ENCODE results near the gene EXD3. TPM values are rescaled to one million over a fixed set of nuclear protein-coding genes. Genes with fewer than 3 reads are reported as not detected.

The EXD3 gene
- total RNA-seq, 2 experiments from 2014 or later: 17.9 to 18.1 TPM

DNA sequence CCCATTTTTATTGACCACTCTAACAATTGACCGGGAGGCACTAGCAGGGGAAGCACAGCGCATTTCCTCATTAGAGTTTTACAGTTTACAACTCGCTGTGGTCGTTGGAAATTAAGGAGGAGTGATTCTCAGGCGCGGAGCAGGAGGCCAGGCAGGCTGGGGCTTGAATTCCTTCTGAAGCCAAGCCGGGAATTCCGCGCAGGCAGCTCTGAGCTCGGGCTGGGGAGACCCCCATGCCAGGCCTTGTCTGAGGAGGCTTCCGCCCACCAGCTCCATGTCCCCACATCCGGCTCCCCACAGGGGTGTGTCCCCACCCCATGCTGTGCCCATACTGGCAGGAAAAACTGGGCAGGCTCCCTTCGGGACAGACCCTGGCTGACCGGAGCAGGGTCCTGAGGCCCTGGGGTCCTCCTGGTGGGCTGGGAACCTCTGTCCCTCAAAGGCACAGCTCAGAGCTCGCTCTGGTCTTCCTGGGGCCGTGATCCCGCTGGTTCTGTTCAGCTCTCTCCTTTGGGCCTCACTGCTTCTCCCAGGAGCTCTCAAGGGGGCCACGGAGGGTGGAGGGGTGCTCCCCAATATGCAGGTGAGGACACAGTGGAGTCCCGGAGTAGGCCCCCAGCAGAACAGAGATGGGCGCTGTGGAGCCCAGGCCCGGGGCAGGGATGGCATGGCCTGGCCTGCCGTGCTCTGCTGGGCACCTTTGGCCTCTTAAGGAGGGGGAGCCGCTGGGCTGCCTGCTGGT lies 119.6 kb downstream of the EXD3 start:
- Mint-ChIP-seq H3K36me3 (ENCODE audit: low read depth) (no peaks in the 10 kb centered on the region), H3K4me1 (peaks cover 19% of the 10 kb centered on the region), H3K4me3 (peak overlapping the region; percentile 24), H3K27me3 (peaks cover 22% of the 10 kb centered on the region), H3K9me3 (no peaks in the 10 kb centered on the region), H3K27ac (no peak overlapping the region)
- ChIA-PET CTCF (no interaction called here), POLR2A (no interaction called here)
- DNase-seq: no peak

DNA sequence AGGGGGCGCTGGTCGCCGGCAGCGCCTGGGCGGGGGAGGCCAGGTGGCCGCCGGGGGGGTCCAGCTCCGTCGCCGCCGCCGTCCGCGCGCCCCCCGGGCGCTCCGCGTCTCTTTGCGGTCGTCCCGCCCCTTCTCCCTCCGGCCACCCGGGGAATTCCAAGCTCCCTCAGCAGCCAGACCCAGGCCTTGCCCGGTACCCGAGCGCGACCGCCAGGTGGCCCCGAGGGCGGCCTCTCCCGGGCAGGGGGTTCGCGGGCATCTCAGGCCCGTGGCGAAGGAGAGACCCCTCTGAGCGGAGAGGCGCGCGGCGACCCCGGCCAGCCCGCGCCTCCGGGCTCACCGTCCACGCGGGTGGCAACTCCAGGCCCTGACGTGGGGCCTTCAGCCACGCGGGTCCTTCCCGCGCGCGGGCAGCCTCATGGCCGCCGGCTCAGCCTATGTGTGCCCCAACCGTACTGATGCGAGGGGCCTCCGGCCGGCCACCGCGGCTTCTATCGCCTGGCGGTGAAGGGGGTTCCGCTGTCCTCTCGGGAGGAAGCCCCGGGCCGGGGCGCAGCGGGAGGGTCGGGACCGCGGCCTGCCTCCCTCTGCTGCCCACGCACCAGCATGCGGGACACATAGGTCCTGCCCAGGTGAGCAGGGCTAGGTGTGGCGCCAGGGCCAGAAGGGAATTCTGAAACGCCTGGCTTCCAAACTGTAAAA lies 120.4 kb downstream of the EXD3 start:
- POLR2A ChIA-PET: interaction anchor here (0.9 to 1.9 kb wide), 5 partner anchors 10 to 160 kb away, joined by 3 to 10 read pairs (median 5); partner anchors contain the start of genes EXD3, NOXA1 and TUBB4B
- Mint-ChIP-seq H3K4me3 (no peak overlapping the region), H3K36me3 (ENCODE audit: low read depth) (no peaks in the 10 kb centered on the region), H3K27me3 (peaks cover 27% of the 10 kb centered on the region), H3K9me3 (no peaks in the 10 kb centered on the region), H3K4me1 (peaks cover 19% of the 10 kb centered on the region), H3K27ac (no peak overlapping the region)
- CTCF ChIA-PET: interaction anchor here (1.3 to 1.9 kb wide), 5 partner anchors 20 to 160 kb away, joined by 3 to 5 read pairs (median 4); partner anchors contain the start of genes EXD3, NOXA1 and TOR4A
- DNase-seq: no peak

DNA sequence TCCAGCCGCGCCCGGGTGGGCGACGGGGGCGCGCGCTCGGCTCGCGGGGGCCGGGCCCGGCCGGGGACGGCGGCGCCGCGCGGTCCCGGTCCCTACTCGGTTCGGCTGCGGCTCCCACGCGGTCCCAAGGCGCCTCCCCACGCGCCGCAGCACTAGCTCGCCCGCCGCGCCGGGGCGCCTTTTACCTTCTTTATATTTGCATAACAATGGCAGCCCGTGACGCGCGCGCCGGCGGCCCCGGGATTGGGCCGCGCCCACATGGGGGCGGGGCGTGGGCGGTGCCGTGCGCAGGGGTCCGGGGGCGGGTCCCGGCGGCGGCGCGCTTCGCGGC lies 120.9 kb downstream of the EXD3 start, which contains the start of gene NRARP:
Gene NRARP (minus strand): TSS at position 154 of the 331 bp plus-strand sequence. CDS start 343 bp downstream, outside the sequence.
- Mint-ChIP-seq H3K4me3 (peak within 1 kb of the TSS; percentile 48), H3K36me3 (ENCODE audit: low read depth) (no peaks in the 10 kb centered on the region), H3K9me3 (no peaks in the 10 kb centered on the region), H3K27me3 (peaks cover 32% of the 10 kb centered on the region), H3K27ac (no peak within 1 kb of the TSS), H3K4me1 (peaks cover 19% of the 10 kb centered on the region)
- DNase-seq: peak; percentile 90
- CTCF ChIA-PET: interaction anchor here (0.6 to 1.9 kb wide), 9 partner anchors 8 to 169 kb away, joined by 3 to 5 read pairs (median 4); partner anchors contain the start of genes EXD3, NOXA1 and TOR4A
- POLR2A ChIA-PET: interaction anchor here (0.9 to 1.9 kb wide), 6 partner anchors 11 to 161 kb away, joined by 3 to 10 read pairs (median 4); partner anchors contain the start of genes EXD3, NOXA1, NSMF and TUBB4B

DNA sequence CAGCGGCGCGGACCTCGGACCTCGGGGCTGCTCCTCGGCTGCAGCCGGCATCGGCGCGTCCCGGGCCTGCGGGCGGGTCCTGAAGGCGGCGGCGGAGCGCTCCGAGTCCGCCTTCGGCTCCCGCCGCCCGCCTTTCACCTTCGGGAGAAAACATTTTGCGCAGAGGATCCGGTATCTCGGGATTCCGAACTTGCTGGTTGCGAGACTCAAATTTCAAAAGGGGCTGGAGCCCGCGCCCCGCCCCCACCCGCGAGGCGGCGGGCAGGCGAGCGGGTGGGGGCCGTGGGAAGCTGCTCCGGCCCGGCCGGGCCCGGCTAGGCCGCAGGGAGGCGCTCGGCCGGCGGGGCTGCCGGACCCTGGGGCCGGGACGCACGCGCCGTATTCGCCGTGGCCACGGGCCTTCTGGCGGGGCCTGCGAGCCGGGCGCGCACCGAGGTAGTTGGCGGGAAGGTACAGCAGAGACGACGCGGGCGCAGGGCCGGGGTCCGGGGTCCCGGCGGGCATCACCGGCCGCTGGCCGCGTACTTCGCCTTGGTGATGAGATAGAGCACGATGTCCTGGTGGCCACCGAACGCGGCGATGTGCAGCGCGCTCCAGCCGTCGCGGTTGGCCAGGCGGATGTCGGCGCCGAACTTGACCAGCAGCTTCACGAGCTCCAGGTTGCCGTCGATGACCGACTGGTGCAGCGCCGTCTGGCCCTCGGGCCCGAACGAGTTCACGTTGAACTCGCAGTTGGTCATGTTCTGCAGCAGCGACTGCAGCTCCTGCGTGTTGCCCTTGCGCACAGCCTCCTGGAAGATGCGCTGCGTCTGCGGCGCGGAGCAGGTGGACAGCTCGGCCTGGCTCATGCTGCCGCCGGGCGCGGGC lies 121.6 kb downstream of the EXD3 start:
- DNase-seq: no peak
- Mint-ChIP-seq H3K9me3 (no peaks in the 10 kb centered on the region), H3K27ac (no peak overlapping the region), H3K4me3 (peak overlapping the region; percentile 61), H3K27me3 (peaks cover 39% of the 10 kb centered on the region), H3K36me3 (ENCODE audit: low read depth) (no peaks in the 10 kb centered on the region), H3K4me1 (peaks cover 22% of the 10 kb centered on the region)
- POLR2A ChIA-PET: interaction anchor here (1.0 to 1.9 kb wide), 5 partner anchors 12 to 161 kb away, joined by 3 to 10 read pairs (median 5); partner anchors contain the start of genes EXD3, NOXA1, NSMF and TUBB4B
- CTCF ChIA-PET: interaction anchor here (0.6 to 1.9 kb wide), 9 partner anchors 8 to 169 kb away, joined by 3 to 5 read pairs (median 4); partner anchors contain the start of genes EXD3, NOXA1 and TOR4A

DNA sequence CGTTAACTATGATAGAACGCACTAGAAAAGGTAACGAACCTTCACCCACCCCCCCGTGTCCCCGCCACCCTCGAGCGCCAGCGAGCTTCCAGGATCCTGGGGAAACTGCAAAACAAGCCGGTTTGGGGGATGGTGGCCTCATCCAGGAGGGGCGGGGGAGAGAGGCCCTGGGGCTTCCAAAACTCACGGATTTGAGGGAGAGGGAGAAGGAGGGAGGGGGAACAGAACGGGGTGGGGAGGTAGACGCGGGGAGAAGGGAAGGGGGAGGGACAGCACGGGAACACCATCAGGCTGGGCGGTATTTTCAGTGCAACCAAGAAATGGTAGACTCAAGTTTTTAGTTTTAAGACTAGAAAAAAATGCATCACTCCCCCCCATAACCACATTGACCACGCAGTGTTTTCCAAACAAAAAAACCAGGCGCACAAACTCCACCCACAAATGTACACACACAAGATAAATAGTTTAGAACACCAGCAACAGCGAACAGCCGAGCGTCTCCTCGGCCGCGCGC lies 122.3 kb downstream of the EXD3 start:
- DNase-seq: no peak
- no peaks in the 10 kb centered on the region for H3K9me3 Mint-ChIP-seq
- H3K4me3 Mint-ChIP-seq: peak overlapping the region; percentile 61
- H3K27ac Mint-ChIP-seq: no peak overlapping the region
- ChIA-PET POLR2A (no interaction called here), CTCF (no interaction called here)
- H3K4me1 Mint-ChIP-seq: peaks cover 18% of the 10 kb centered on the region
- H3K36me3 Mint-ChIP-seq (ENCODE audit: low read depth): no peaks in the 10 kb centered on the region
- peaks cover 40% of the 10 kb centered on the region for H3K27me3 Mint-ChIP-seq

DNA sequence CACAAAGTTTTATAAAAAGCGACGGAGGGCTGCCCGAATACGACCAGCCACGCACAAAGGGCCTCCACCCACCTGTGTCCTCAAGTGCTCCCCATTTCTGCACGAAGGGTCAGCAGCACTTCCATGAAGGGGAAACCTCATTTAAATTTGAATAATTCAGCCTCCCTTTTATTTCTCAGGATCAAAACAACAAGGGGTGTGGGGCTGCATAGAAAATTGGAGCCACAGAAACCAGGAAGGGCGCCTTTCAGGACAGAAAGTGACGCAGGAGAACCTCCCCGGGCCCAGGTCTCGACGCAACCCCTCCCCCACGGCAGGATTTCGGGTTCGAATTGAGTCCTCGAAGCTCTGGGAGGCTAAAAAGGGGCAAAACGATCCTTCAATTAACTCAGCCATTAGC lies 123.0 kb downstream of the EXD3 start:
- Mint-ChIP-seq H3K27ac (no peak overlapping the region), H3K4me1 (peaks cover 14% of the 10 kb centered on the region), H3K4me3 (no peak overlapping the region), H3K9me3 (no peaks in the 10 kb centered on the region), H3K27me3 (peaks cover 40% of the 10 kb centered on the region), H3K36me3 (ENCODE audit: low read depth) (no peaks in the 10 kb centered on the region)
- ChIA-PET CTCF (interaction anchor here (0.7 kb wide), 1 partner anchor 146 kb away, joined by 3 read pairs; no protein-coding TSS in a partner anchor), POLR2A (no interaction called here)
- DNase-seq: no peak

DNA sequence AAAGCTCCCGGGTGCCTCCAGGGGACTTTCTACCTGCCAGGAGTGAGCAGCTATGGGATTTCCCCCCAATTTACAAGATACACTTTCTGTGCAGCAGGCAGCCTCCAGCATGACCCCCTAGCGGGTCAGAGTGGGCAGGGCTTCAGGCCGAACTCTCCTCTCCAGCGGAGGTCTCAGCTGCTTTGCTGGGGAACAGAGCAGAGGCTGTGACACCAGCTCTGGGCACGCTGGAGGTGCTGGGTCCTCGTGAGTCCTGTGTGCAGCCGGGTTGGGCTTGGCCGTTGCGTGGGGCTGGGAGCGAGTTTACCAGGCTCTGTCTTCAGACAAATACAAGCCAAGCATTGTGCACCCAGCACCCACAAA lies 123.8 kb downstream of the EXD3 start:
- DNase-seq: no peak
- ChIA-PET CTCF (interaction anchor here (0.7 kb wide), 1 partner anchor 147 kb away, joined by 3 read pairs; no protein-coding TSS in a partner anchor), POLR2A (no interaction called here)
- H3K36me3 Mint-ChIP-seq (ENCODE audit: low read depth): no peaks in the 10 kb centered on the region
- H3K9me3 Mint-ChIP-seq: no peaks in the 10 kb centered on the region
- H3K27me3 Mint-ChIP-seq: peaks cover 44% of the 10 kb centered on the region
- H3K4me3 Mint-ChIP-seq: no peak overlapping the region
- peaks cover 16% of the 10 kb centered on the region for H3K4me1 Mint-ChIP-seq
- no peak overlapping the region for H3K27ac Mint-ChIP-seq

DNA sequence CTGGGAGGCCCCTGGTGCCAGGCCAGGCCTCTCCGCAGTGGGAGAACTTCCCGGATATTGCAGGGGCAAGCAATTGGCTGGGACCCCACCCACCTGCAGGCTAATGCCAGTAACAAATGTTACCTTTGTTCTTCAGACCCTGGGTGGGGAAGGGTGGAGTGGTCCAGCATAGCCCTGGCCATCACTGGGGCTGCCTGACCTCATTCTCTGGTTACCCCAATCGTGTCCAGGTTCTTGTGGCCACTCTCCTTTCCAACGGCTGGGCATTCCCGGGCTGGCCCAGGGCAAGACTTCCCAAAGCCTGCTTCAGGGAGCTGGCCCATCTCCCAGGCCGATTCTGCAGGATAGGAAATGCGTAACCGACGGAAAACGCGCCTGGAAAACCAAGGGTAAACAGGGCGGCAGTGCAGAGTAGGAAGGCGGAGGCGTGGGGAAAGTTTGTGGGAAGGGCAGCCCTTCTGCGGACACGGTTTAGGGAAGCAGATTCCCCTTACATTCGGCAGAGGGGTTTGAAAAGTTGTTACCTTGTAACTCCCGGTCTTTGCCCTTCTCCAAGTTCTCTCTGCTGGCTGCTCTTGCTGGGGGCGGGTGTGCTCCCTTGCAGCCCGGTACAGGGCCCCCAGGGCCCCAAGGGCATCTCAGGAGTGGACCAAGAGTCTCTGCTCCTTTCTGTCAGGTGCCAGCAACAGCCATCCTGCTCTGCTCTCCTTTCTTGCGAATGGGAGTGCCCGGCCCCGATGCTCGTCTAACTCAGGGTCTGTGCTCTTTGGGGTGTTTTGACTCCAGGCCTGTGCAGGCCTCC lies 124.4 kb downstream of the EXD3 start:
- ChIA-PET POLR2A (no interaction called here), CTCF (no interaction called here)
- Mint-ChIP-seq H3K27ac (no peak overlapping the region), H3K4me3 (no peak overlapping the region), H3K9me3 (no peaks in the 10 kb centered on the region), H3K36me3 (ENCODE audit: low read depth) (no peaks in the 10 kb centered on the region), H3K4me1 (peaks cover 16% of the 10 kb centered on the region), H3K27me3 (peaks cover 49% of the 10 kb centered on the region)
- no peak for DNase-seq

DNA sequence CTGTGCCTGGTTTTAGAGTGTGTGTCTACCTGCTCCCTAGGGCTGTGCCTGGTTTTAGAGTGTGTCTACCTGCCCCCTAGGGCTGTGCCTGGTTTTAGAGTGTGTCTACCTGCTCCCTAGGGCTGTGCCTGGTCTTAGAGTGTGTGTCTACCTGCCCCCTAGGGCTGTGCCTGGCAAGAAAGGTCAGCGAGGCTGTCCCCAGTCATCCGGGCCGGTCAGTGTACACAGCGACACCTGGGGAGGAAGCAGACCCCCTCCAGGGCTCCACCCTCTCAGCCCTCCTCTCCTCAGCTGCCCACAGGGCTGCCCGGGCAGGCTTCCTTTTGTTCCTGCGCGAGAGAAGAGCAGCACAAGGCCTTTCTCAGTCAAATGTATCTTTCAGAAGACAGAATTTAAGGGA lies 125.0 kb downstream of the EXD3 start:
- POLR2A ChIA-PET: no interaction called here
- no peak overlapping the region for H3K27ac Mint-ChIP-seq

DNA sequence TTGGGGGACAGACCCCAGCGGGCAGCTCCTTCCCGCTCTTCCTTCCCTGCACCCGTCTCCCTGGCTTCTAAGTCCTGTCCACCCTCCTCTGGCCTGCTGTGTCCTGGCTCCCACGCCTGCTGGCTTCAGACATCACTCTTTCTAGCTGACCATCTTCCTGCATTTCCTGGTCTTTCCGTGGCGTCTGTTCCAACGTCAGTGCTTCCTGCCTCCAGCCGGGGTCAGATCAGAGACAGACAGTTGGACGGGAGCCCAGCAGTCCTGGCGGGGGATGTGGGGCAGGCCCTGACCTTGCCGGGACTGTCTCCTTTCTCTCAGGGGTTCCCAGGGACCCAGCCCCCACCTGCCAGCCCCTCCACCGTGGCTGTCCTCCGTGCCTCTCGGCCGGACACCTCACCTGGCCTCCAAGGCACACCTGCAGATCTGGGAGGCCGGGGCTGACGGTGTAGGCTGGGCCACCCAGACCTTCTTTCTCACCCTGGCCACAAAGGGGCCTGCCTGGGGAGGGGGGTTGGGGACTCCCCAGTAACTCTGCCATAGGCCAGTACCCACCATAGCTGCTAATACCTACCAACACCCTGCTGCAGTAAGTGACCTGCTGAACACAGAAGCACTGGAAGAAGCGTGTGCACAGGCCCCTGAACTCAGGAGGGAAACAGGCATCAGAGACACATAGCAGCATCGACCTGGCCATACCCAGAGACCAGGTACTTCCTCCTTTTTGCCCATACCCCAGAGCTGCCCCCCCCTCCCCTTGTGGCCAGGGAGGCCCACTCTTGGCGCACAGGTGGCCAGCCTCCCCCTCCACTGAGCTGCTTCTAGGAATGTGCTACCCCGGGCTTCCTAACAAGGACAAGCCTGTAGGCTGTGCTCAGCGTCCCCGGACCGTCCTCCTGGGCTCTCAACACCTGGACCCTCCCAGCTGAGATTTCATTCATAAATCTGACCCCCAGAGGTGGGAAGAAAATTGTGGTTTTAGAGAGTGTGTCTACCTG lies 126.0 kb downstream of the EXD3 start:
- ChIA-PET POLR2A (interaction anchor here (0.7 kb wide), 1 partner anchor 19 kb away, joined by 3 read pairs; the partner anchor contains the start of gene TOR4A), CTCF (no interaction called here)
- Mint-ChIP-seq H3K9me3 (no peaks in the 10 kb centered on the region), H3K27me3 (peaks cover 51% of the 10 kb centered on the region), H3K27ac (no peak overlapping the region), H3K36me3 (ENCODE audit: low read depth) (no peaks in the 10 kb centered on the region), H3K4me3 (peak overlapping the region; percentile 58), H3K4me1 (peaks cover 16% of the 10 kb centered on the region)
- no peak for DNase-seq

More for the DNA sequence above, 125.0 kb downstream of the EXD3 start:
- Mint-ChIP-seq H3K27me3 (peaks cover 51% of the 10 kb centered on the region), H3K4me1 (peaks cover 16% of the 10 kb centered on the region), H3K9me3 (no peaks in the 10 kb centered on the region), H3K4me3 (no peak overlapping the region), H3K36me3 (ENCODE audit: low read depth) (no peaks in the 10 kb centered on the region)
- CTCF ChIA-PET: no interaction called here
- no peak for DNase-seq
